K562 (cell line): ENCODE data around the gene SMG6. TPM values are rescaled to one million over a fixed set of nuclear protein-coding genes. Genes with fewer than 3 reads are reported as not detected.

Experiments used
- ARID1B ChIP-seq: fragments of 450-650 bp; IDR thresholded peaks from 2 replicates; pipeline ENCODE4 v1.6.1; 2016; ENCODE audit warnings: antibody characterized with exemption, mild to moderate bottlenecking, inconsistent platforms
- CBFA2T2 ChIP-seq: fragments of 450-650 bp; conservative IDR thresholded peaks from 2 replicates; pipeline ENCODE4 v1.6.1; 2017; ENCODE audit warnings: mild to moderate bottlenecking
- CBFA2T3 ChIP-seq: fragments of 450-650 bp; IDR thresholded peaks from 2 replicates; pipeline ENCODE4 v1.6.1; 2017
- CEBPZ ChIP-seq: fragments of 150-350 bp; IDR thresholded peaks from 2 replicates; pipeline ENCODE4 v1.6.1; 2014; ENCODE audit warnings: low read depth, mild to moderate bottlenecking, low read length, borderline replicate concordance
- HBP1 ChIP-seq: fragments of 450-650 bp; formaldehyde crosslinking; IDR thresholded peaks from 2 replicates; pipeline ENCODE4 v1.4.0; 2022; ENCODE audit warnings: missing genetic modification characterization
- HMBOX1 ChIP-seq: sonication (generic); IDR thresholded peaks from 2 replicates; pipeline ENCODE4 v1.6.1; 2016
- KAT7 ChIP-seq: sonication (generic); formaldehyde crosslinking; IDR thresholded peaks from 2 replicates; pipeline ENCODE4 v1.8.0; 2022; ENCODE audit warnings: missing genetic modification reagents, mild to moderate bottlenecking, borderline replicate concordance
- KDM2B ChIP-seq: fragments of 250-450 bp; sonication (Bioruptor Pico); IDR thresholded peaks from 2 replicates; pipeline ENCODE4 v1.8.0; 2021; ENCODE audit warnings: mild to moderate bottlenecking, moderate library complexity
- KLF10 ChIP-seq: fragments of 250-450 bp; sonication (Bioruptor Pico); IDR thresholded peaks from 2 replicates; pipeline ENCODE4 v1.6.1; 2021; ENCODE audit warnings: matching md5 sums
- KLF16 ChIP-seq: IDR thresholded peaks from 2 replicates; pipeline ENCODE4 v1.6.1; 2016; ENCODE audit warnings: antibody characterized with exemption
- MEIS2 ChIP-seq: fragments of 450-650 bp; IDR thresholded peaks from 2 replicates; pipeline ENCODE4 v1.6.1; 2014; ENCODE audit warnings: mild to moderate bottlenecking; ENCODE audit not compliant: partially characterized antibody
- PHTF2 ChIP-seq: fragments of 250-450 bp; sonication (Bioruptor Pico); IDR thresholded peaks from 2 replicates; pipeline ENCODE4 v1.5.0; 2021; ENCODE audit warnings: mild to moderate bottlenecking
- SETDB1 ChIP-seq: IDR thresholded peaks from one replicate; pipeline ENCODE4 v1.6.1; 2012; ENCODE audit warnings: low read length, control low read depth, inconsistent platforms
- TEAD1 ChIP-seq, 2 experiments: fragments of 450-650 bp in 1 of 2; sonication (generic) in 1 of 2; formaldehyde crosslinking; IDR thresholded peaks; 2 replicates each; pipeline versions ENCODE4 v1.4.0 to v1.8.0; 2020 to 2022; ENCODE audit warnings: mild to moderate bottlenecking in 2 of 2, missing genetic modification reagents in 1 of 2
- ZFP36 ChIP-seq: fragments of 150-350 bp; IDR thresholded peaks from 2 replicates; pipeline ENCODE4 v1.6.1; 2018; ENCODE audit warnings: low read length, low read depth; ENCODE audit not compliant: partially characterized antibody
- ZNF212 ChIP-seq: fragments of 450-650 bp; formaldehyde crosslinking; IDR thresholded peaks from 2 replicates; pipeline ENCODE4 v1.4.0; 2020; ENCODE audit warnings: mild to moderate bottlenecking
- ZNF274 ChIP-seq: IDR thresholded peaks from 2 replicates; pipeline ENCODE4 v1.6.1; 2011; ENCODE audit warnings: low read depth, mild to moderate bottlenecking, low read length, moderate library complexity, borderline replicate concordance
- ZNF41 ChIP-seq: fragments of 250-450 bp; sonication (Bioruptor Pico); conservative IDR thresholded peaks from 2 replicates; pipeline ENCODE4 v1.4.0; 2020; ENCODE audit warnings: mild to moderate bottlenecking
- ZNF655 ChIP-seq: fragments of 250-450 bp; sonication (Bioruptor Pico); IDR thresholded peaks from 2 replicates; pipeline ENCODE4 v1.5.0; 2021
- ZNF717 ChIP-seq: fragments of 250-450 bp; sonication (Bioruptor Pico); IDR thresholded peaks from 2 replicates; pipeline ENCODE4 v1.5.0; 2021
- ZNF75A ChIP-seq: fragments of 450-650 bp; formaldehyde crosslinking; IDR thresholded peaks from 2 replicates; pipeline ENCODE4 v1.4.0; 2020; ENCODE audit warnings: mild to moderate bottlenecking
- polyA plus RNA-seq, 8 experiments: library from polyadenylated mRNA; depleted of rRNA in 4 of 8; stranded (reverse) in 5 of 8; unstranded in 3 of 8; fragments of >200 nt; fragmentation: Nextera tagmentation in 2 of 8; fragmentation: Illumina TruSeq in 1 of 8; extraction: Ambion mirVana in 2 of 8; extraction: Trizol in 1 of 8; gene quantifications; 2 replicates each; pipeline versions ENCODE4 v1.2.1 to v1.2.3, GENCODE V29; 2011 to 2014; ENCODE audit warnings: inconsistent platforms in 1 of 8, missing spikeins in 1 of 8
- total RNA-seq, 7 experiments: library from RNA; depleted of rRNA in 6 of 7; stranded (reverse); fragments of >200 nt in 6 of 7; fragmentation: Illumina TruSeq in 2 of 7; extraction: Trizol in 2 of 7; gene quantifications; 2 replicates each; pipeline versions ENCODE4 v1.2.1 to v1.2.3, GENCODE V29; 2011 to 2021; ENCODE audit warnings: low replicate concordance in 1 of 7

SMG6 gene
- total and polyA plus RNA-seq, 9 of the 15 experiments (the other 6 are each of a cell fraction or from before 2014, with no cell fraction given): 0.44 to 13.9 (median 6.0) TPM

GRCh38 chr17:2303204-2304188 is at the start of gene SMG6, which contains the start of gene SRR (continued):
- no peak for TF ChIP-seq ZNF274
- no peak for TF ChIP-seq SETDB1
- peak; percentile 44 for TF ChIP-seq MEIS2
- no peak for TF ChIP-seq TEAD1 (CRISPR knock-in tag; IDR thresholded peaks at IDR 0.05)
- peak; percentile 78 for TF ChIP-seq KAT7 (CRISPR knock-in tag)
- TF ChIP-seq CBFA2T2: no peak
- TF ChIP-seq CBFA2T3: no peak
- TF ChIP-seq CEBPZ: no peak
- no peak for TF ChIP-seq HBP1 (CRISPR knock-in tag)
- TF ChIP-seq ZNF75A (CRISPR knock-in tag): no peak
- no peak for TF ChIP-seq ARID1B
- no peak for TF ChIP-seq KDM2B (CRISPR knock-in tag)
- TF ChIP-seq KLF10 (CRISPR knock-in tag): no peak
- TF ChIP-seq ZNF717 (CRISPR knock-in tag): no peak
- no peak for TF ChIP-seq HMBOX1
- TF ChIP-seq PHTF2 (CRISPR knock-in tag): no peak
- TF ChIP-seq KLF16: no peak
- TF ChIP-seq ZNF41 (CRISPR knock-in tag): no peak
- no peak for TF ChIP-seq ZNF655 (CRISPR knock-in tag)
- TF ChIP-seq ZNF212 (CRISPR knock-in tag): no peak
- no peak for TF ChIP-seq ZFP36
